IgD-negative memory B cell (primary cell): ENCODE measurements around the gene SDCCAG8. TPM values are rescaled to one million over a fixed set of nuclear protein-coding genes. Genes with fewer than 3 reads are reported as not detected.

Experiments used
- H3K27ac Mint-ChIP-seq, 3 donors: one replicate each; pipeline ENCODE4 v1.8.0; 2020 to 2022; ENCODE audit warnings: mild to moderate bottlenecking in 3 of 3, mixed read lengths in 3 of 3, moderate library complexity in 1 of 3
- H3K27me3 Mint-ChIP-seq: one replicate; pipeline ENCODE4 v1.8.0; 2021; ENCODE audit warnings: mixed read lengths
- H3K36me3 Mint-ChIP-seq: one replicate; pipeline ENCODE4 v1.8.0; 2020; ENCODE audit warnings: mild to moderate bottlenecking, mixed read lengths
- H3K4me1 Mint-ChIP-seq, 3 donors: one replicate each; pipeline ENCODE4 v1.8.0; 2020 to 2022; ENCODE audit warnings: mixed read lengths in 3 of 3, mild to moderate bottlenecking in 1 of 3
- H3K4me3 Mint-ChIP-seq, 4 donors: one replicate each; pipeline ENCODE4 v1.8.0; 2020 to 2022; ENCODE audit warnings: mild to moderate bottlenecking in 4 of 4, mixed read lengths in 4 of 4, moderate library complexity in 3 of 4
- H3K9me3 Mint-ChIP-seq, 3 donors: one replicate each; pipeline ENCODE4 v1.8.0; 2020 to 2021; ENCODE audit warnings: mixed read lengths in 3 of 3, mild to moderate bottlenecking in 1 of 3
- polyA plus RNA-seq: library from polyadenylated mRNA; unstranded; fragments of 300-500 nt; fragmentation: Illumina TruSeq; gene quantifications from one replicate; pipeline ENCODE4 v1.2.3, GENCODE V29; 2021

SDCCAG8 gene
- polyA plus RNA-seq, 1 donor from 2014 or later: 28.5 TPM

GRCh38 chr1:243462929-243463697, 207.3 kb downstream of the SDCCAG8 start:
- Mint-ChIP-seq H3K4me3 (no peak overlapping the region), H3K36me3 (peaks cover 5% of the 10 kb centered on the region), H3K27ac (peak overlapping the region in 1 of 3 donors; percentile 41), H3K27me3 (no peaks in the 10 kb centered on the region), H3K4me1 (peaks cover 7 to 9% (median 8%) of the 10 kb centered on the region in 3 donors), H3K9me3 (peaks cover 0 to 1% (median 0%) of the 10 kb centered on the region in 3 donors)

DNA sequence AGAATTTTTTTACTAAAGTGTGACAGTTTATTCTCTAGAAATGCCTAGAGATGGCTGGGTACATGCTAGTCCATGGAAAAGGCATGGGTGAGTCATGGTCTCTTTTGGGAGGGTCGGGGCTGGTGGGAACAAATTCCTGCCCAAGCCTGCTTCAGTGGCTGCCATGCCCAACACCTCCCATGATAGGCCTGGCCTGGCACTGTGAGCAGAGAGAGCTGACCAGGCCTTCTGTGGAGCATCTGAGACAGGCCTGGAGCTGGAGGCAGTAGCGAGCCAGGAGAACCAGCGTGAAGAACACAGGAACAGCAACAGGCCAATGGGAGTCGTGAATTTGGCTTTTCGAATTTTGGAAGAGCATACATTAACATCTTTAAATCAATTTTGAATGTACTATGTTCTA, 209.2 kb downstream of the SDCCAG8 start:
- Mint-ChIP-seq H3K4me1 (no peaks in the 10 kb centered on the region), H3K27me3 (no peaks in the 10 kb centered on the region), H3K36me3 (peaks cover 9% of the 10 kb centered on the region), H3K4me3 (no peak overlapping the region), H3K27ac (peak overlapping the region in 1 of 3 donors; percentile 50), H3K9me3 (peaks cover 0 to 1% (median 0%) of the 10 kb centered on the region in 3 donors)

DNA sequence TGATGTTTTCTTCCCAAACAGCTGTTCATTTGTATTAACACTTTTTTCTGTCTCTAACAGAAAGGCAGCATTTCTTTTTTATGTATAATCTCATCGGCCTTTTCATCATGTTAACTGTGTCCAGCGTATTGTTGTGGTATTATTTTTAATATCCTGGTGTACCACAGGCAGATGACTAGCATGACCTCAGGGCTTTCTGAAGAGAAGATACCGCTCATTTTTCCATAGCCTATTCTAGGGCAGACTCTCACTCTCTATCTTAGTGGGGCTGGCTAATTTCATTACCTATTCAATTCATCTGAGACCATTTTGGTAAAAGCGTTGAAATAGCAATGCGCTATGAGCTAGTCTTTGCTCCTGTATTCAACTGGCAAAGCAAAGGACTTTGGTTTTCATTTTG, 209.9 kb downstream of the SDCCAG8 start:
- peaks cover 0 to 1% (median 0%) of the 10 kb centered on the region in 3 donors for H3K9me3 Mint-ChIP-seq
- H3K27me3 Mint-ChIP-seq: no peaks in the 10 kb centered on the region
- no peak overlapping the region for H3K4me3 Mint-ChIP-seq
- H3K27ac Mint-ChIP-seq: no peak overlapping the region
- peaks cover 0 to 2% (median under 1%) of the 10 kb centered on the region in 3 donors for H3K4me1 Mint-ChIP-seq
- H3K36me3 Mint-ChIP-seq: peaks cover 7% of the 10 kb centered on the region

DNA sequence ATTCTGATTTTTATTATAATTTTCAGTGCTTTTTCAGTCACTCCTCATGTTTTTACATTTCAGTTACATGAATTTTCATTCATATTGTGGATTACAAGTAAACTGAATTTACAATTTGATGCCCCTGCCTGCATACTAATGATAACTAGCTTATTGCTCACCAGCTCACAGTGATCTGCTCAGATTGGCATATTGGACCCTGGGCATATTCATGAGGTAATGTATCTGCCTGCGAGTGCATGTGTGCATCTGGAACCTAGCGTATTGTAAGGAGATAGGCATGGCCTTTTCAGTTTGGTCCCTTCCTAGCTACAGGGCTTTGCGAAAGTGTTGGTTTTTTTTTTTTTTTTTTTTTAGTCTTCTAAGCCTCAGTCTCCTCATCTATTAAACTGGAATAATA, 213.7 kb downstream of the SDCCAG8 start:
- no peak overlapping the region for H3K27ac Mint-ChIP-seq
- H3K4me1 Mint-ChIP-seq: peaks cover 9 to 22% (median 11%) of the 10 kb centered on the region in 3 donors
- peaks cover 14% of the 10 kb centered on the region for H3K36me3 Mint-ChIP-seq
- no peaks in the 10 kb centered on the region for H3K27me3 Mint-ChIP-seq
- H3K9me3 Mint-ChIP-seq: peaks cover 0 to 1% (median 0%) of the 10 kb centered on the region in 3 donors
- H3K4me3 Mint-ChIP-seq: no peak overlapping the region

- H3K4me3 Mint-ChIP-seq: no peak overlapping the region
- peaks cover 9 to 22% (median 11%) of the 10 kb centered on the region in 3 donors for H3K4me1 Mint-ChIP-seq
- H3K9me3 Mint-ChIP-seq: no peaks in the 10 kb centered on the region
- H3K36me3 Mint-ChIP-seq: peaks cover 12% of the 10 kb centered on the region
- no peaks in the 10 kb centered on the region for H3K27me3 Mint-ChIP-seq
- H3K27ac Mint-ChIP-seq: no peak overlapping the region
These were observed 214.7 kb downstream of the SDCCAG8 start for GRCh38 chr1:243470502-243470901.

GRCh38 chr1:243471026-243471685, 215.3 kb downstream of the SDCCAG8 start:
- peak overlapping the region in 1 of 3 donors; percentile 78 for H3K27ac Mint-ChIP-seq
- H3K4me3 Mint-ChIP-seq: no peak overlapping the region
- peaks cover 9 to 22% (median 11%) of the 10 kb centered on the region in 3 donors for H3K4me1 Mint-ChIP-seq
- H3K9me3 Mint-ChIP-seq: no peaks in the 10 kb centered on the region
- peaks cover 12% of the 10 kb centered on the region for H3K36me3 Mint-ChIP-seq
- no peaks in the 10 kb centered on the region for H3K27me3 Mint-ChIP-seq

- Mint-ChIP-seq H3K27me3 (no peaks in the 10 kb centered on the region), H3K9me3 (no peaks in the 10 kb centered on the region), H3K27ac (no peak overlapping the region), H3K4me3 (peak overlapping the region in 1 of 4 donors; percentile 74), H3K36me3 (peaks cover 15% of the 10 kb centered on the region), H3K4me1 (peaks cover 9 to 22% (median 11%) of the 10 kb centered on the region in 3 donors)
These were observed 216.2 kb downstream of the SDCCAG8 start for GRCh38 chr1:243471754-243472745.

DNA sequence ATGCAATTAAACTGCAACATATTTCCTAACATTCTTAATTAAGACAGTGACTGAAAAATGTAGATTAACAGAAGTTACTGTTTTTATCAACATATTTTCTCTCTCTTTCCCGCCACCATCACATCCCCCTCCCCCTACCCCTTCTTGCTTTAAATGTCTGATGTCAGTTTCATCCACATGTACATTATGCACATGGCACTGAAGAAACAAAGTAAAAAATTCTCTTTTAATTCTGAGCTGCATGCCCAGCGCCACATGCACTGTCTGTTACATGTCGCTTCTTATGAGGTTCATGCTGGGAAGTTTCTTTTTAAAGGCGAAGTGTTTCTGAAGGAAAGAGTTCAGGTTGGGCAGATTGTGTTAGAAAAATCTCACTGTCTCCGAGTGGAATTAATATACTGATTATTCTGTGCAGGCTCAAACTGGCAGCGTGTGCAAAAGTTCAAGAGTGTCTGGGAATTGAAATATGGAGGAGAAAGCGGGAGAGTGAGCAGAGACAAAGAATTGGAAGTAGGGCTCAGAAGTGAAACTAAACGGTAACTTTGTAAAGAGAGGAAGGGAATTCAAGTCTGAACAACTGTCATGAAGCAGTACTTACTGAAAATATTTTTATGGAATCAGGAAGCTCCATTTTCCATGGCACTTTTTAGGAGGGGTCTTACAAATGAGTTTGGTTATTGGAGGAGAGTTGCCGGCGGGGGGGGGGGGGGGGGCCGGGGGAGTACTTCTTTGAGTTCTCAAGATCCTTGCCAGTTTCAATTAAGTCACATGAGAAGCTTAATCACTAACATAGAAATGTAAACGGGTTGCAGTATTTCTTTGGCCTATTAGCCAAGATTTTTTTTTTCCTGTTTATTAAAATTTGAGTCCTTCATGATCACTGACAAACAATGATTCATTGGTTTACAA, 217.6 kb downstream of the SDCCAG8 start:
- Mint-ChIP-seq H3K9me3 (no peaks in the 10 kb centered on the region), H3K36me3 (peaks cover 15% of the 10 kb centered on the region), H3K27ac (no peak overlapping the region), H3K4me1 (peaks cover 9 to 22% (median 11%) of the 10 kb centered on the region in 3 donors), H3K4me3 (peak overlapping the region; percentile 16 to 76 (median 52)), H3K27me3 (no peaks in the 10 kb centered on the region)

- H3K4me3 Mint-ChIP-seq: no peak overlapping the region
- H3K36me3 Mint-ChIP-seq: peaks cover 15% of the 10 kb centered on the region
- no peaks in the 10 kb centered on the region for H3K27me3 Mint-ChIP-seq
- H3K9me3 Mint-ChIP-seq: no peaks in the 10 kb centered on the region
- peaks cover 9 to 22% (median 11%) of the 10 kb centered on the region in 3 donors for H3K4me1 Mint-ChIP-seq
- no peak overlapping the region for H3K27ac Mint-ChIP-seq
These were observed 218.5 kb downstream of the SDCCAG8 start for GRCh38 chr1:243474136-243474881.

DNA sequence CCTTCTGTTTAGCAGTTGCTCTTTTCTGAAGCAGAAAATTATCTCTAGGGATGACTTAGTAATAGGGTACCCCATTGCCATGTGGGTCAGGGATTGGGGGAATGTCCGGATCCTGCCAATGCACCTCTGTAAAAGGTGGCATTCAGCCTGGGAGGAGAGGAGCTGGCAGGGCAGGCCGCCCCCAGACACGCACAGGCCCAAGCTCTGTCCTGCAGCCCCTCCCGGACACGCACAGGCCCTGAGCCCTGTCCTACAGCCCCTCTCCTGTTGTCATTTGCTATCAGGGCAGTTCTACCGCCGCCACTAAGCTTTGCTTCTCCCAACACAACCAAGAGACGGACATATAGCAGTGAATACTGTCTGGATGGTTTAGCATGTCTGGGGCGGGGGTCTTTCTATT, 219.1 kb downstream of the SDCCAG8 start:
- no peaks in the 10 kb centered on the region for H3K27me3 Mint-ChIP-seq
- peaks cover 12% of the 10 kb centered on the region for H3K36me3 Mint-ChIP-seq
- H3K4me1 Mint-ChIP-seq: peaks cover 10 to 22% (median 11%) of the 10 kb centered on the region in 3 donors
- H3K4me3 Mint-ChIP-seq: no peak overlapping the region
- H3K9me3 Mint-ChIP-seq: peaks cover 0 to 4% (median 0%) of the 10 kb centered on the region in 3 donors
- H3K27ac Mint-ChIP-seq: no peak overlapping the region

DNA sequence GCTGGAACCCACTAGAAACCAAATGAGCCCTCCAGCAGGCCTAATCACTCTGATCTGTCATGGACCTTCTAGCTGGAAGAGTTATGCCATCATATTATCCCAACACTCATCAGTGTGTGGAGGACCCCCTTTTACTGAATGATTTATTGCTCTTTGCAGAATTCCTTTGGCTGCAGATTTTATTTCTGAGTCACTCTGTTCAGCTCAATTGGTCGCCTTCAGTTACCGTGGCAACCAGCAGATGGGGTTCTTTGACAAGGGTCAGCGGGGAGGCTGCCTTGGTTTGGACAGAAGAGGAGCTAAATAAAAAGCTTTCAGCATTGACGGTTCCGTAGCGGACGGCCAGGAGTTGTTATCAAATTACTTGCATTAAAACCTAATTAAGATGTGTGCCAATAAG, 220.1 kb downstream of the SDCCAG8 start:
- H3K27me3 Mint-ChIP-seq: no peaks in the 10 kb centered on the region
- H3K4me1 Mint-ChIP-seq: peaks cover 8 to 18% (median 9%) of the 10 kb centered on the region in 3 donors
- H3K36me3 Mint-ChIP-seq: peaks cover 13% of the 10 kb centered on the region
- H3K9me3 Mint-ChIP-seq: peaks cover 0 to 4% (median 0%) of the 10 kb centered on the region in 3 donors
- H3K27ac Mint-ChIP-seq: no peak overlapping the region
- no peak overlapping the region for H3K4me3 Mint-ChIP-seq

- Mint-ChIP-seq H3K9me3 (peaks cover 0 to 4% (median 0%) of the 10 kb centered on the region in 3 donors), H3K27ac (no peak overlapping the region), H3K4me3 (no peak overlapping the region), H3K36me3 (peaks cover 8% of the 10 kb centered on the region), H3K4me1 (peaks cover 3 to 16% (median 11%) of the 10 kb centered on the region in 3 donors), H3K27me3 (no peaks in the 10 kb centered on the region)
These were observed 222.0 kb downstream of the SDCCAG8 start for GRCh38 chr1:243477731-243478290.

- peaks cover 6% of the 10 kb centered on the region for H3K36me3 Mint-ChIP-seq
- peaks cover 0 to 4% (median 0%) of the 10 kb centered on the region in 3 donors for H3K9me3 Mint-ChIP-seq
- H3K4me1 Mint-ChIP-seq: peaks cover 3 to 16% (median 5%) of the 10 kb centered on the region in 3 donors
- no peaks in the 10 kb centered on the region for H3K27me3 Mint-ChIP-seq
- H3K27ac Mint-ChIP-seq: no peak overlapping the region
- no peak overlapping the region for H3K4me3 Mint-ChIP-seq
These were observed 225.3 kb downstream of the SDCCAG8 start for GRCh38 chr1:243481101-243481500.
